ENCODE results near the gene YWHAQ. TPM values are rescaled to one million over a fixed set of nuclear protein-coding genes. Genes with fewer than 3 reads are reported as not detected.
"Not testable (repeated sequence)": the region's sequence is repeated elsewhere in the genome, so short reads cannot be mapped to it uniquely, and the experiment has no call there.

YWHAQ gene
- total and polyA plus RNA-seq, 2 of the 4 experiments (the other 2 are of a cell fraction): 196 to 255 TPM

- TF ChIP-seq CEBPB (IDR thresholded peaks at IDR 0.05; ENCODE audit: low read depth, low read length): no peak
Observed at GRCh38 chr2:9610781-9611548, 19.8 kb downstream of the YWHAQ start (continued).

DNA sequence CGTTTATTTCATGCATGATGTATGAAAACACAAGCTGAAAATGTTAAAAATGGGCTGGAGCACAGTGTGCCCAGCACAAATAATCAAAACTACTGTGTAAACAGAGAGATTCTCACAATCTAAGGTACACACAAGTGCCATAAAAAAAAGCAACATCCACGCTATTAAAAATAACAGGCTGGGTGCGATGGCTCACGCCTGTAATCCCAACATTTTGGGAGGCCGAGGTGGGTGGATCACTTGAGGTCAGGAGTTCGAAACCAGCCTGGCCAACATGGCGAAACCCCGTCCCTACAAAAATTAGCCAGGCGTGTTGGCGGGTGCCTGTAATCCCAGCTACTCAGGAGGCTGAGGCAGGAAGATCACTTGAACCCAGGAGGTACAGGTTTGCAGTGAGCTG is 22.3 kb downstream of the YWHAQ start:
- CTCF ChIA-PET: interaction anchor here (0.5 to 0.8 kb wide), 3 partner anchors 12 to 83 kb away, joined by 3 to 5 read pairs (median 3); no protein-coding TSS in a partner anchor
- H4K5ac ChIP-seq (ENCODE audit: low read depth, low read length); dilution Hi-C loops (cut with HindIII; ENCODE audit: low sequenced_read_pairs, unreplicated experiment); H4K91ac ChIP-seq (ENCODE audit: insufficient read depth, low read depth, low read length); H3K56ac ChIP-seq (ENCODE audit: extremely low read depth, insufficient read depth, low read length); H3K27me3 ChIP-seq (ENCODE audit: control insufficient read depth, insufficient read depth, low read length); H3K9me3 ChIP-seq (ENCODE audit: control insufficient read depth, insufficient read depth, low read length); H3K27ac ChIP-seq (ENCODE audit: insufficient read depth, low read length); H3K4me3 ChIP-seq (ENCODE audit: insufficient read depth, low read depth, low read length); H3K4ac ChIP-seq (ENCODE audit: low read depth, low read length); H4K8ac ChIP-seq (ENCODE audit: low read depth in 2 of 2, low read length in 2 of 2); H2AFZ ChIP-seq (replicated peaks; ENCODE audit: low read length, poor library complexity); H3K36me3 ChIP-seq (ENCODE audit: control insufficient read depth, insufficient read depth, low read length); H2AK9ac ChIP-seq (replicated peaks; ENCODE audit: low read depth, low read length, poor library complexity); in situ Hi-C loops (cut with MboI; ENCODE audit: low sequenced_read_pairs); H3K14ac ChIP-seq (replicated peaks; ENCODE audit: low read depth, low read length); POLR2A ChIA-PET (ENCODE audit: unreplicated experiment); H3K18ac ChIP-seq (ENCODE audit: low read depth, low read length); DNase-seq; H2BK120ac ChIP-seq (ENCODE audit: low read depth, low read length); H2AK5ac ChIP-seq (ENCODE audit: low read depth, low read length); H2BK15ac ChIP-seq (ENCODE audit: low read depth, low read length); H3K23ac ChIP-seq (ENCODE audit: low read depth, low read length); ATAC-seq (ENCODE audit: low read depth); H2BK20ac ChIP-seq (ENCODE audit: low read depth, low read length); H3K9ac ChIP-seq (ENCODE audit: low read depth, low read length); intact Hi-C loops (cut with micrococcal nuclease); BruUV-seq (replicated peaks): not testable (repeated sequence)
- Histone ChIP-seq H3K4me1 (ENCODE audit: control insufficient read depth, insufficient read depth, low read length) (peaks cover 18% of the 10 kb centered on the region), H3K79me1 (ENCODE audit: low read depth in 1 of 2, low read length in 2 of 2) (peaks cover 13 to 69% of the 10 kb centered on the region in 2 experiments; a peak in 3 of 4 replicates), H2BK5ac (ENCODE audit: low read depth, low read length, poor library complexity, severe bottlenecking) (peak overlapping the region; percentile 49), H4K20me1 (ENCODE audit: insufficient read depth, low read length) (peaks cover 97% of the 10 kb centered on the region), H3K9me1 (ENCODE audit: insufficient read depth, low read length) (peaks cover 24% of the 10 kb centered on the region), H3K4me2 (ENCODE audit: low read depth, low read length) (peak overlapping the region; percentile 80; the same call in 1 of the 2 replicates)
- no CpG with 5 or more reads among the region's 10 CpGs for WGBS, 2 experiments (ENCODE audit: extremely low coverage in 2 of 2, insufficient read length in 1 of 2)
